Hypothalamus (tissue), 51 donors: ENCODE data around the gene SLC2A4RG.

Experiments used
- DNase-seq, 51 donors: peaks; one replicate each; lab custom pipeline; 2025; lab: John Stamatoyannopoulos, UW

SLC2A4RG gene

GRCh38 chr20:63738687-63739129 is 868 bp upstream of the SLC2A4RG start:
- peak in 15 of 51 donors; percentile 16 to 53 (median 36) for DNase-seq

- peak in 9 of 51 donors; percentile 17 to 58 (median 38) for DNase-seq
Observed at GRCh38 chr20:63740070-63740626, 572 bp downstream of the SLC2A4RG start.

- peak in 46 of 51 donors; percentile 18 to 86 (median 70) for DNase-seq
Observed at GRCh38 chr20:63740627-63741353, 1.2 kb downstream of the SLC2A4RG start.

- no peak for DNase-seq
Observed at GRCh38 chr20:63741354-63741675, 1.7 kb downstream of the SLC2A4RG start.

GRCh38 chr20:63741676-63742380 is 2.3 kb downstream of the SLC2A4RG start:
- DNase-seq, result no peak

- no peak for DNase-seq
Observed at GRCh38 chr20:63742381-63743024, 2.9 kb downstream of the SLC2A4RG start.

GRCh38 chr20:63743210-63743970 is 3.8 kb downstream of the SLC2A4RG start:
- no peak for DNase-seq

GRCh38 chr20:63744158-63744557 is 4.6 kb downstream of the SLC2A4RG start:
- DNase-seq, result no peak

- DNase-seq, result no peak
Observed at GRCh38 chr20:63744574-63745423, 5.2 kb downstream of the SLC2A4RG start.

GRCh38 chr20:63745424-63745805 is 5.8 kb downstream of the SLC2A4RG start:
- DNase-seq, result no peak

- no peak for DNase-seq
Observed at GRCh38 chr20:63745961-63746731, 6.6 kb downstream of the SLC2A4RG start.

- DNase-seq, result no peak
Observed at GRCh38 chr20:63746751-63747315, 7.3 kb downstream of the SLC2A4RG start.

GRCh38 chr20:63747622-63748069 is 8.1 kb downstream of the SLC2A4RG start:
- no peak for DNase-seq

- no peak for DNase-seq
Observed at GRCh38 chr20:63748070-63748933, 8.7 kb downstream of the SLC2A4RG start.

- DNase-seq, result no peak
Observed at GRCh38 chr20:63748934-63749270, 9.3 kb downstream of the SLC2A4RG start.

GRCh38 chr20:63749597-63750508 is 10.3 kb downstream of the SLC2A4RG start:
- peak in 13 of 51 donors; percentile 7 to 53 (median 26) for DNase-seq
